Tibial nerve (tissue), 4 donors: ENCODE results near the gene CSPG5.

Experiments
- EP300 ChIP-seq, 2 donors: sonication (generic); formaldehyde crosslinking; IDR thresholded peaks; one replicate each; pipeline ENCODE4 v1.6.1; 2017; ENCODE audit warnings: antibody characterized with exemption in 2 of 2, mild to moderate bottlenecking in 1 of 2
- POLR2A ChIP-seq, 2 donors: fragments of 450-650 bp; IDR thresholded peaks; one replicate each; pipeline ENCODE4 v1.6.1; 2017; ENCODE audit warnings: antibody characterized with exemption in 2 of 2, mild to moderate bottlenecking in 2 of 2, moderate library complexity in 2 of 2
- TF ChIP-seq, protein P1 (sequence below), 5 experiments: fragments of 200-600 bp in 3 of 5; fragments of 450-650 bp in 2 of 5; sonication (generic) in 3 of 5; IDR thresholded peaks; one replicate each; pipeline ENCODE4 v1.5.1; 2016 to 2019; ENCODE audit warnings: antibody characterized with exemption in 5 of 5, mild to moderate bottlenecking in 3 of 5, moderate library complexity in 2 of 5

DNA sequence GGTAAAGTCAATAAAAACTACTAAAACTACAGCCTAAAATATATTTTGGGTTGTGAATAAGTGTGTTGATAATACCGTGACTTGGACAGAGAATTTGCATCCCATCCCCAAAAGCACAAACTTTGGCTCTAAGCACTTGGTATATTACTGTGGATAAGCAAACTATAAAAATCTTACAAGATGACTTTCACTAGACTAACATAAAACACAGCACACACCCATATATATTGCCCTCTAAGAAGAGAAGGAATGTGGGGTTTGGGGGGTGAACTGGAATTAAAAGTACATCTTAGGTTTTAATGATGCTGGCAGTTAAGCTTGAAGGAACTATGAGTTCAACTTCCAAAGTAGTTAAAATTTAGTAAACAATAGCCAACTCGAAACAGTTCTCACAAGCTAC lies 28.7 kb upstream of the CSPG5 start:
- TF ChIP-seq, protein P1, sequence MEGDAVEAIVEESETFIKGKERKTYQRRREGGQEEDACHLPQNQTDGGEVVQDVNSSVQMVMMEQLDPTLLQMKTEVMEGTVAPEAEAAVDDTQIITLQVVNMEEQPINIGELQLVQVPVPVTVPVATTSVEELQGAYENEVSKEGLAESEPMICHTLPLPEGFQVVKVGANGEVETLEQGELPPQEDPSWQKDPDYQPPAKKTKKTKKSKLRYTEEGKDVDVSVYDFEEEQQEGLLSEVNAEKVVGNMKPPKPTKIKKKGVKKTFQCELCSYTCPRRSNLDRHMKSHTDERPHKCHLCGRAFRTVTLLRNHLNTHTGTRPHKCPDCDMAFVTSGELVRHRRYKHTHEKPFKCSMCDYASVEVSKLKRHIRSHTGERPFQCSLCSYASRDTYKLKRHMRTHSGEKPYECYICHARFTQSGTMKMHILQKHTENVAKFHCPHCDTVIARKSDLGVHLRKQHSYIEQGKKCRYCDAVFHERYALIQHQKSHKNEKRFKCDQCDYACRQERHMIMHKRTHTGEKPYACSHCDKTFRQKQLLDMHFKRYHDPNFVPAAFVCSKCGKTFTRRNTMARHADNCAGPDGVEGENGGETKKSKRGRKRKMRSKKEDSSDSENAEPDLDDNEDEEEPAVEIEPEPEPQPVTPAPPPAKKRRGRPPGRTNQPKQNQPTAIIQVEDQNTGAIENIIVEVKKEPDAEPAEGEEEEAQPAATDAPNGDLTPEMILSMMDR (IDR thresholded peaks at IDR 0.05): no peak
- TF ChIP-seq EP300 (IDR thresholded peaks at IDR 0.05) (no peak), POLR2A (IDR thresholded peaks at IDR 0.05) (no peak)
